Fibroblast of villous mesenchyme (primary cell): ENCODE data around the gene ANKRD50. TPM values are rescaled to one million over a fixed set of nuclear protein-coding genes. Genes with fewer than 3 reads are reported as not detected.

Source experiments
- DNase-seq: peaks from one replicate; pipeline ENCODE4 v3.0.0-alpha.2; 2010; ENCODE audit warnings: low read depth
- H3K4me3 ChIP-seq: 2 replicates; pipeline ENCODE4 v1.5.1; 2011; ENCODE audit warnings: low read depth, mild to moderate bottlenecking, low read length
- CTCF ChIP-seq: IDR thresholded peaks from 2 replicates; pipeline ENCODE4 v1.5.1; 2012; ENCODE audit warnings: low read depth, mild to moderate bottlenecking, low read length; ENCODE audit not compliant: insufficient read depth
- total RNA-seq: library from RNA; depleted of rRNA; stranded (reverse); fragments of >200 nt; gene quantifications from 2 replicates; pipeline ENCODE4 v1.2.3, GENCODE V29; 2012

The ANKRD50 gene
- total RNA-seq, 1 donor, result 31.1 TPM

GRCh38 chr4:124727331-124727890 lies 14.9 kb upstream of the ANKRD50 start:
- no peak for DNase-seq
- no peak for TF ChIP-seq CTCF
- H3K4me3 ChIP-seq, result no peak overlapping the region

- H3K4me3 ChIP-seq, result no peak overlapping the region
- DNase-seq, result no peak
- no peak for TF ChIP-seq CTCF
Measured at GRCh38 chr4:124726269-124726668, 13.7 kb upstream of the ANKRD50 start.

GRCh38 chr4:124722071-124722470 lies 9.5 kb upstream of the ANKRD50 start:
- TF ChIP-seq CTCF, result no peak
- DNase-seq, result no peak
- no peak overlapping the region for H3K4me3 ChIP-seq

GRCh38 chr4:124717101-124717500 lies 4.6 kb upstream of the ANKRD50 start:
- no peak for DNase-seq
- no peak for TF ChIP-seq CTCF
- H3K4me3 ChIP-seq, result no peak overlapping the region

GRCh38 chr4:124713185-124713592 lies 657 bp upstream of the ANKRD50 start:
- DNase-seq, result peak; percentile 74
- H3K4me3 ChIP-seq, result peak overlapping the region; percentile 72
- peak; percentile 56 for TF ChIP-seq CTCF

GRCh38 chr4:124711471-124712371 lies 811 bp downstream of the ANKRD50 start:
- peak overlapping the region; percentile 95 for H3K4me3 ChIP-seq
- DNase-seq, result peak; percentile 78
- peak; percentile 13 for TF ChIP-seq CTCF
